Suprapubic skin (tissue), 4 donors: ENCODE results near the gene RAET1E.

Source experiments
- CTCF ChIP-seq, 2 donors: fragments of 200-600 bp in 1 of 2; fragments of 450-650 bp in 1 of 2; sonication (generic) in 1 of 2; IDR thresholded peaks; one replicate each; pipeline ENCODE4 v1.5.1; 2016 to 2019; ENCODE audit warnings: antibody characterized with exemption in 2 of 2, mild to moderate bottlenecking in 1 of 2, moderate library complexity in 1 of 2
- POLR2A ChIP-seq, 2 donors: fragments of 450-650 bp; IDR thresholded peaks; one replicate each; pipeline ENCODE4 v1.6.1; 2017; ENCODE audit warnings: antibody characterized with exemption in 2 of 2, mild to moderate bottlenecking in 2 of 2, moderate library complexity in 2 of 2
- POLR2AphosphoS5 ChIP-seq, 3 donors: sonication (generic); formaldehyde crosslinking; IDR thresholded peaks; one replicate each; pipeline ENCODE4 v1.6.1; 2017; ENCODE audit warnings: antibody characterized with exemption in 3 of 3

DNA sequence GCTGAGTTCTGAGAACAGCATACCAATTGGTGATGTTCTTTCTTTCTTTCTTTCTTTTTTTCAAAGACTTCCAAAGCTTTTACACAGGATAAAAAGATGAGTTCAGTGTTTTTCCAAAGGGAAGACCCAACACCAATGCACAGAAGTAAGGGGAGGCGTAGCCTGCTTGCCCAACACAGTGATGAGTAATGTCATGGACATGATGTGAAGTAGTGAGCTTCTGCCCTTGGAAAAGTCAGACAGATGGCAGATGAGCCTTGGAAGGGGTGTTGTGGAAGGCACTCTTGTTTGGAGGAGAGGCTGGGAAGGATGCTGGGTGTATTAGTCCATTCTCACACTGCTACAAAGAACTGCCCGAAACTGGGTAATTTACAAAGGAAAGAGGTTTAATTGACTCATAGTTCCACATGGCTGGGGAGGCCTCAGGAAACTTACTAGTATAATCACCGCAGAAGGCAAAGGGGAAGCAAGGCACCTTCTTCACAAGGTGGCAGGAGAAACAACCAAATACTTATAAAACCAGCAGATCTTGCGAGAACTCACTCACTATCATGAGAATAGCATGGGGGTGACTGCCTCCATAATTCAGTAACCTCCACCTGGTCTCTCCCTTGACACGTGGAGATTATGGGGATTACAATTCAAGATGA lies 46.3 kb downstream of the RAET1E start:
- TF ChIP-seq POLR2A (IDR thresholded peaks at IDR 0.05): no peak
- TF ChIP-seq CTCF (IDR thresholded peaks at IDR 0.05): no peak
- no peak for TF ChIP-seq POLR2AphosphoS5 (IDR thresholded peaks at IDR 0.05)
